Keratinocyte (primary cell): Measurements from ENCODE around the gene GPATCH1. TPM values are rescaled to one million over a fixed set of nuclear protein-coding genes. Genes with fewer than 3 reads are reported as not detected.

ENCODE experiments used
- DNase-seq: peaks from one replicate; pipeline ENCODE4 v3.0.0-alpha.2; 2011; ENCODE audit warnings: low read depth, missing footprints, low spot score
- FAIRE-seq: peaks from 2 replicates; lab custom pipeline; 2011; peaks lifted over from hg19 to GRCh38; lab: Jason Lieb, UNC
- H2AFZ ChIP-seq: 2 replicates; pipeline ENCODE4 v1.6.0; 2012; ENCODE audit warnings: low read length, control low read depth, inconsistent platforms; ENCODE audit not compliant: control insufficient read depth
- H3K27ac ChIP-seq: 2 replicates; pipeline ENCODE4 v1.5.1; 2011; ENCODE audit warnings: low read length; ENCODE audit not compliant: control insufficient read depth, insufficient read depth
- H3K27me3 ChIP-seq: 3 replicates; pipeline ENCODE4 v1.6.0; 2011; ENCODE audit warnings: low read length; ENCODE audit not compliant: control insufficient read depth, insufficient read depth; ENCODE audit errors: extremely low read depth
- H3K36me3 ChIP-seq, 2 experiments: 2 replicates in 1 of 2; 3 replicates in 1 of 2; pipeline ENCODE4 v1.5.1; 2011; ENCODE audit warnings: low read length in 2 of 2, mild to moderate bottlenecking in 1 of 2; ENCODE audit not compliant: control insufficient read depth in 2 of 2, insufficient read depth in 2 of 2; ENCODE audit errors: extremely low read depth in 1 of 2
- H3K4me1 ChIP-seq: 3 replicates; pipeline ENCODE4 v1.5.1; 2011; ENCODE audit warnings: low read length; ENCODE audit not compliant: control insufficient read depth, insufficient read depth; ENCODE audit errors: extremely low read depth
- H3K4me2 ChIP-seq: 3 replicates; pipeline ENCODE4 v1.6.0; 2011; ENCODE audit warnings: low read depth, low read length; ENCODE audit not compliant: control insufficient read depth, insufficient read depth; ENCODE audit errors: extremely low read depth
- H3K4me3 ChIP-seq, 3 experiments: fragments of 200-600 bp in 1 of 3; sonication (generic) in 1 of 3; 2 replicates in 2 of 3; 3 replicates in 1 of 3; pipeline ENCODE4 v1.5.1; 2011 to 2016; ENCODE audit warnings: low read length in 3 of 3, mild to moderate bottlenecking in 3 of 3, control low read depth in 2 of 3, inconsistent platforms in 1 of 3, low read depth in 1 of 3, mixed read lengths in 1 of 3, mixed run types in 1 of 3, moderate library complexity in 1 of 3; ENCODE audit not compliant: control insufficient read depth in 2 of 3, insufficient read depth in 2 of 3; ENCODE audit errors: extremely low read depth in 1 of 3
- H3K79me2 ChIP-seq: 2 replicates; pipeline ENCODE4 v1.6.0; 2012; ENCODE audit warnings: low read length; ENCODE audit not compliant: control insufficient read depth, insufficient read depth
- H3K9ac ChIP-seq: 3 replicates; pipeline ENCODE4 v1.6.0; 2011; ENCODE audit warnings: low read length; ENCODE audit not compliant: control insufficient read depth, insufficient read depth; ENCODE audit errors: extremely low read depth
- H3K9me1 ChIP-seq: 3 replicates; pipeline ENCODE4 v1.6.0; 2011; ENCODE audit warnings: low read length; ENCODE audit not compliant: control insufficient read depth, insufficient read depth; ENCODE audit errors: extremely low read depth
- H3K9me3 ChIP-seq: 2 replicates; pipeline ENCODE4 v1.5.1; 2012; ENCODE audit warnings: low read depth, low read length; ENCODE audit not compliant: control insufficient read depth
- H4K20me1 ChIP-seq: 3 replicates; pipeline ENCODE4 v1.6.0; 2011; ENCODE audit warnings: low read length; ENCODE audit not compliant: control insufficient read depth, insufficient read depth; ENCODE audit errors: extremely low read depth
- CTCF ChIP-seq, 3 experiments: IDR thresholded peaks in 1 of 3; conservative IDR thresholded peaks in 1 of 3; optimal IDR thresholded peaks in 1 of 3; 2 replicates in 2 of 3; 3 replicates in 1 of 3; pipeline versions ENCODE3 to v1.5.1; 2011; ENCODE audit warnings: low read length in 3 of 3, mild to moderate bottlenecking in 3 of 3, moderate library complexity in 2 of 3, control low read depth in 1 of 3, inconsistent platforms in 1 of 3; ENCODE audit not compliant: insufficient read depth in 2 of 3; ENCODE audit errors: extremely low read depth in 1 of 3
- EZH2 ChIP-seq: IDR thresholded peaks from one replicate; pipeline ENCODE4 v1.6.1; 2012; ENCODE audit warnings: inconsistent platforms, mild to moderate bottlenecking, low read length, moderate library complexity
- dilution Hi-C: fragments of 300-500 bp; cut with MboI; formaldehyde crosslinking; loops from one replicate; pipeline ENCODE4 v1.7.0; 2020; ENCODE audit warnings: low sequenced_read_pairs; ENCODE audit not compliant: extremely low pct_ligation_motif_present
- polyA plus RNA-seq, 5 experiments: library from polyadenylated mRNA; depleted of rRNA in 3 of 5; stranded (reverse) in 3 of 5; stranded (forward) in 1 of 5; unstranded in 1 of 5; fragments of >200 nt; gene quantifications; 1 replicate in 1 of 5; 2 replicates in 3 of 5; 3 replicates in 1 of 5; pipeline versions ENCODE4 v1.2.1 to v1.2.3, GENCODE V29; 2011 to 2012; ENCODE audit warnings: missing spikeins in 2 of 5, low read depth in 1 of 5, low replicate concordance in 1 of 5

The GPATCH1 gene
- polyA plus RNA-seq, 1 donor (not counting 4 experiments of a cell fraction or from before 2014, with no cell fraction given) = 5.8 TPM

DNA sequence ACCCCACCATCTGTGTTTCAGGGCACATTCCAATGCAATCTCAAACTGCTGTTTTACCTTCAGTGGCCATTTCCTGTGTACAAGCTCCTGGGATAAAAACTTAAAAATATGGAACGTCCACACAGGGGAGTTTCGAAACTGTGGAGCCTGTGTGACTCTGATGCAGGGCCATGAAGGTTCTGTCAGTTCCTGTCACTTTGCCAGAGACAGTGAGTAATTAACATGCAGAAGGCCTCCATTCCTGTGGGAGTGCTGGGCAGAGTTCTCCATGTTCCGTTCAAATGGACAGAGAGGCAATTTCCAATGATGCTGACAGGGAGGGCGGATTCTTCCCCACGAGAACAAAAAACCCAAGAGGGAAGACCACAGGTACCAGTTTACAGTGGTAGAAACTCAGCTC is 75.4 kb downstream of the GPATCH1 start:
- DNase-seq (no peak), FAIRE-seq (no peak)
- H3K4me1 ChIP-seq = no peaks in the 10 kb centered on the region
- H3K9me1 ChIP-seq = no peaks in the 10 kb centered on the region
- no peak overlapping the region for H3K9ac ChIP-seq
- TF ChIP-seq EZH2 (no peak), CTCF (optimal IDR thresholded peaks at IDR 0.05 in 1 of 3, IDR thresholded peaks at IDR 0.05 in 1 of 3, conservative IDR thresholded peaks at IDR 0.05 in 1 of 3; ENCODE audit: extremely low read depth in 1 of 3, insufficient read depth in 2 of 3, low read length in 3 of 3) (no peak)
- H3K36me3 ChIP-seq = no peaks in the 10 kb centered on the region
- no peak overlapping the region for H3K4me3 ChIP-seq
- H3K9me3 ChIP-seq = no peaks in the 10 kb centered on the region
- no peak overlapping the region for H3K4me2 ChIP-seq
- H3K27ac ChIP-seq = no peak overlapping the region
- H3K79me2 ChIP-seq = no peaks in the 10 kb centered on the region
- H4K20me1 ChIP-seq = no peaks in the 10 kb centered on the region
- dilution Hi-C loops = no loop called here
- H2AFZ ChIP-seq = no peak overlapping the region
- no peaks in the 10 kb centered on the region for H3K27me3 ChIP-seq

GRCh38 chr19:33157906-33158305 is 76.9 kb downstream of the GPATCH1 start:
- dilution Hi-C loops = no loop called here
- H3K4me1 ChIP-seq = no peaks in the 10 kb centered on the region

More at GRCh38 chr19:33157906-33158305, 76.9 kb downstream of the GPATCH1 start:
- Histone ChIP-seq H3K9ac (no peak overlapping the region), H3K4me3 (no peak overlapping the region), H2AFZ (no peak overlapping the region), H3K79me2 (no peaks in the 10 kb centered on the region), H3K9me3 (no peaks in the 10 kb centered on the region), H3K4me2 (no peak overlapping the region), H4K20me1 (no peaks in the 10 kb centered on the region), H3K27me3 (no peaks in the 10 kb centered on the region), H3K9me1 (no peaks in the 10 kb centered on the region), H3K36me3 (no peaks in the 10 kb centered on the region), H3K27ac (no peak overlapping the region)
- DNase-seq (no peak), FAIRE-seq (no peak)
- TF ChIP-seq CTCF (optimal IDR thresholded peaks at IDR 0.05 in 1 of 3, IDR thresholded peaks at IDR 0.05 in 1 of 3, conservative IDR thresholded peaks at IDR 0.05 in 1 of 3; ENCODE audit: extremely low read depth in 1 of 3, insufficient read depth in 2 of 3, low read length in 3 of 3) = no peak
- no peak for TF ChIP-seq EZH2
